Measurements from ENCODE around the gene ZNF444. TPM values are rescaled to one million over a fixed set of nuclear protein-coding genes. Genes with fewer than 3 reads are reported as not detected.
"Not testable (repeated sequence)": the region's sequence is repeated elsewhere in the genome, so short reads cannot be mapped to it uniquely, and the experiment has no call there.

ZNF444 gene
- total and polyA plus RNA-seq, 2 of the 4 experiments (the other 2 are of a cell fraction) = 2.5 to 20.3 TPM

- BruUV-seq (replicated peaks); intact Hi-C loops (cut with micrococcal nuclease); ATAC-seq (ENCODE audit: low read depth); H2BK5ac ChIP-seq (ENCODE audit: low read depth, low read length, poor library complexity, severe bottlenecking); H4K20me1 ChIP-seq (ENCODE audit: insufficient read depth, low read length); H4K91ac ChIP-seq (ENCODE audit: insufficient read depth, low read depth, low read length); H3K4me1 ChIP-seq (ENCODE audit: control insufficient read depth, insufficient read depth, low read length); DNase-seq; H3K27ac ChIP-seq (ENCODE audit: insufficient read depth, low read length); H3K79me1 ChIP-seq (ENCODE audit: low read depth in 1 of 2, low read length in 2 of 2); H3K9ac ChIP-seq (ENCODE audit: low read depth, low read length); H2BK20ac ChIP-seq (ENCODE audit: low read depth, low read length); H2AFZ ChIP-seq (replicated peaks; ENCODE audit: low read length, poor library complexity); H3K4me2 ChIP-seq (ENCODE audit: low read depth, low read length); H4K8ac ChIP-seq (ENCODE audit: low read depth in 2 of 2, low read length in 2 of 2); H2AK5ac ChIP-seq (ENCODE audit: low read depth, low read length); H3K18ac ChIP-seq (ENCODE audit: low read depth, low read length); H3K4ac ChIP-seq (ENCODE audit: low read depth, low read length); H3K27me3 ChIP-seq (ENCODE audit: control insufficient read depth, insufficient read depth, low read length); H3K23ac ChIP-seq (ENCODE audit: low read depth, low read length); H3K9me3 ChIP-seq (ENCODE audit: control insufficient read depth, insufficient read depth, low read length); CTCF ChIA-PET; H2AK9ac ChIP-seq (replicated peaks; ENCODE audit: low read depth, low read length, poor library complexity); H4K5ac ChIP-seq (ENCODE audit: low read depth, low read length); H3K14ac ChIP-seq (replicated peaks; ENCODE audit: low read depth, low read length); H2BK15ac ChIP-seq (ENCODE audit: low read depth, low read length); H3K9me1 ChIP-seq (ENCODE audit: insufficient read depth, low read length); H2BK120ac ChIP-seq (ENCODE audit: low read depth, low read length); H3K36me3 ChIP-seq (ENCODE audit: control insufficient read depth, insufficient read depth, low read length); H3K4me3 ChIP-seq (ENCODE audit: insufficient read depth, low read depth, low read length); H3K56ac ChIP-seq (ENCODE audit: extremely low read depth, insufficient read depth, low read length); POLR2A ChIA-PET (ENCODE audit: unreplicated experiment); dilution Hi-C loops (cut with HindIII; ENCODE audit: low sequenced_read_pairs, unreplicated experiment); in situ Hi-C loops (cut with MboI; ENCODE audit: low sequenced_read_pairs): not testable (repeated sequence)
- WGBS, 2 experiments (ENCODE audit: extremely low coverage in 2 of 2, insufficient read length in 1 of 2) = no CpG with 5 or more reads among the region's 5 CpGs
Observed at GRCh38 chr19:56207581-56207980, 66.5 kb downstream of the ZNF444 start.
